GM19467 (cell line): Measurements from ENCODE around the gene KHDRBS2.
A peak's percentile ranks its signal among the peaks of the same experiment; 100 is the strongest.
"Not testable (repeated sequence)": the region's sequence is repeated elsewhere in the genome, so short reads cannot be mapped to it uniquely, and the experiment has no call there.

ENCODE experiments used
- ATAC-seq: cut with Tn5 transposase; IDR thresholded peaks from one replicate; pipeline ENCODE4 v1.9.1; 2021; ENCODE audit warnings: mild to moderate bottlenecking, moderate library complexity; ENCODE audit not compliant: unreplicated experiment

KHDRBS2 gene

DNA sequence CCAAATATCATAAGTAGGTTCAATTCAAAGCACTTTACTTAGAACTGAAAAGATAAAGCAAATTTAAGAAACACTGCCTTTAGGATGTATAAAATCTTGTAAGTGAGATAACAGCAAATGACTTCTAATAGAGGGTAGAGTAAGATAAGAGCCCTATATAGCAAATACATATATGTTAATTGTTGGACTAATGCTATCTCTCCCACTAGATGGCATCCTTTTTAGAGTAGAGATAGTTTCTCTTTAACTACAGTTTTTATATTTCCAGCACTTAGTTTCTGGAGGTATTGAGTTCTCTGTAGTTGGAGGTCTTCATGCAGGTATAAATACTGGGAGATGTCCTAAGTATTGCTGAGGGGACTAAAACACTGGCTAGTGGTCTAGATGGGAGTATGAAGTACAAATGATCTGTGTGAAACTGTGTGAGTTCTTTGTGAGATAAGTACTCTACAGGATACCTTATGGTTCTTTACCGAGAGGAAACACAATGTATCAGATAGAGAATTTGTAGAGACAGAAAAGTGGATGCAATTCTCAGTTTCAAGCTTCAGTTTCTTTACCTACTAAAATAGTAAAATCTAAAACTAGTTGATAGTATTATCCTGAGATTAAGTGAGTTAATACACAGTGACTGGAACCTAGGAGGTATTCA, 399.3 kb downstream of the KHDRBS2 start:
- no peak for ATAC-seq

GRCh38 chr6:61869632-61870400, 416.2 kb downstream of the KHDRBS2 start:
- ATAC-seq, result no peak

DNA sequence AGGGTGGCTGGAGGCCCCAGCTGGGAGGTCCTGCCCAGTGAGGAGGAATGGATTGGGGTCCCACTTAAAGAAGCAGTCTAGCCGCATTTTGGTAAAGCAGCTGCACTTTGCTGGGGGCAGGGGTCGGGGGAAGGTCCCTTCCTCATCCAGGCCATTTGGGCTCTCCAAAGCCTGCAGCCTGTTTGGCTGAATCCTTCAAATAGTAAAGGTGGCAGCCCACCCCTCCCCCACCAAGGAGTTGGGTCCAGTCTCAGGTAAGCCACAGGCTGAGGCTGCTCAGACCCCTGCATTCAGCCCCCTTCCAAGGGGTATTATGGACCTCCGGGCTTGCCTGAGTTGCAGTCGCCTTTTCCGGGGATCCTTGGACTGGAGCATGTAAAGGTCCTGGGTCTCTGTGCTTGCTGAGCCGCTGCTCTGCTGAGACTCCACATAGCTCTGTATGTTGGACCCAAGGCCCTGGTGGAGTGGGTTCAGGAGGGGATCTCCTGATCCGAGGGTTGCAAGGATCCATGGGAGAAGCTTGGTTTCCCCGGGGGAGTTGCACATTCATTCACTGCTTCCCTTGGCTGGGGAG, 417.4 kb downstream of the KHDRBS2 start:
- ATAC-seq, result no peak

DNA sequence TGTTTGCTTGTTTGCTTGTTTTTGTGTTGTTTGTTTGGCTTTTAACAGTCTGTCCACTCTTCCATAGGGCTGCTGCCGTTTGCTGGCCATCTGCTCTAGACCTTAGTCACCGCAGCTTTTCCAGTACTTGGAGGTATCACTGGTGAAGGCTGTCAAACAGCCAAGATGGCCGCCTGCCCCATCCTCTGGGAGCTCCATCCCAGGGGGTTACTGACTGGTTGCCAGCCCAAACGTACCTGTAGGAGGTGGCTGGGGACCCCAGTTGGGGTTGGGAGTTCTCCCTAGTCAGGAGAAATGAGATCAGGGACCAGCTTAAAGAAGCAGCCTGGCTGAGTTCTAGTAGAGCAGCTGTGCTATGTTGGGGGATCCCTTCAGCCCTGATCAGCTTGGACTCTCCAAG, 418.4 kb downstream of the KHDRBS2 start:
- no peak for ATAC-seq

DNA sequence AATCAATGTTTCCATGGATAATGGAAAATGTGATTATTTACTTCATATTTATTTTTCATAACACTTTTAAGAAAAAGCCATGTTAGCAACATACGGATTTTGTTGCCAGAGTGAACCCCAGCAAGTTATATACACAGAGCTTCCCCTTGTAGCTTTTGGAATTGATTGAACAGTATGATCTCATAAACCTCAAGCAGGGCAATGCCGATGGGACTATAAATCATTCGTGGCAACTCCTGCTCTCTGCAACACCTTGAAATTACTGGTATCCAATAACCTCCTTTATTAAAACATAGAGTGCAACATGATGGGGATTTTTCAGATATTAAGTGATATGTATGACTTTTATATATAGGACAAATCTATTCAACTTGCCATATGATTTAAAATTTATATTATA, 428.5 kb downstream of the KHDRBS2 start:
- no peak for ATAC-seq

DNA sequence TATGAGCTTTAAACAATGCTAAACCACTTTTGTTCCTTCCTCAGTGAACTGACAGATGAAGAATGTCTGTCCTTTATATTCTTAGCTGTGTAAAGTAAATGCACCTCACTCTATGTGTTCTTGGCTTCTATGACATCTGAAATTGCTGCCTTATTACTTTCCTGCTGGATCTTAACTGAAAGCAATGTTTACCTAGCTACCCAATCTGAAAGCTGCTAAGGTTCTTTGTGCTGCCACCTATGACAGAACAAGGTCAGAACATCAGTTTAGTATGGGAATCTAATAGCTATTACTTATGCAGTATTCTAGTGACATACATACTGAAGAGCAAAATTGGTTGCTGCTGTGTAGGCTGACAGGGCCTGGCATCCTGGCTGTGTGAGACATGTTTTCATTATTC, 444.1 kb downstream of the KHDRBS2 start:
- ATAC-seq, result no peak

GRCh38 chr6:61835237-61835636, 450.8 kb downstream of the KHDRBS2 start:
- ATAC-seq, result no peak

DNA sequence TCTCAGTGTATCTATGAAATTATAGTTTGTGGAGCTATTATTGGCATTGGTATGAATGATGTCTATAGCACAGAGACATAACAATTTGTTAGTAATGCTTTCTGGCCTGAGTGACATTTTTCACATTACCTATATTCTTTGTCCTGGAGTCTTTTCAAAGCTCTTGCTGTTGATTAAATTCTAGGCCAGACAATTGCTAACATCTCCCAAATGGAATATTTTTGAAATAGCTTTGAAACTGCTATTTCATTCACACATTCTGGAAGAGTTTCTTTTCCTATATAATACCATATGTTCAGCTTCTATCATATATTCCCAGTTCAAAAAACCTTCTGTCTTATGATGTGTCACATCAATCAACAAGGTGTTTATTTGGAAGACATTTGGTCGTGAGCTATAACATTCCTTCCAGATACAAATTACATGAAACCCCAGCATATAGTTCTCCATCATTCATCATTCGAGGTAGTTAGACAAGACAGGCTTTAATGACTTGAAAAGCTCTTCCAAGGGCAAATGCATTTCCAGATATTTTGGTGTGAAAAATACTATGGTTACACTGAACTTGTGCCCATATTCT, 452.8 kb downstream of the KHDRBS2 start:
- no peak for ATAC-seq

DNA sequence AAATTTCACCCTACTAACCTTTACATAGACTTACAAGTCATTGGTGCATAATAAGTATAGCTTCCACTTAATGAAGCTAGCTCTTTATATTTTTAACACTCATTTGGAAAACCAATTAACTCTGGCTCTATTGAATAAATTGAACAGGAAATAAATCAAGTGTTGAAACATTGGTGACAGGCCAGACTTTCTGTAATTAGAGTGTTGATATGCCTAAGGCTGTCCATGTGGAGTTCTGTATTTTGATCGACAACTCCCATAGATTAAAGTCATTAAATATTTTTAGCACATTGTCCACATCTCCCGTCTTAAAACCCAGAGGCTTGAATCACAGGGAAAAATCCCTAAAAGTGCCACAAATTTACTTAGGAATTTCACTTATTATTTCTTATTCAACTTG, 468.3 kb downstream of the KHDRBS2 start:
- ATAC-seq, result no peak

DNA sequence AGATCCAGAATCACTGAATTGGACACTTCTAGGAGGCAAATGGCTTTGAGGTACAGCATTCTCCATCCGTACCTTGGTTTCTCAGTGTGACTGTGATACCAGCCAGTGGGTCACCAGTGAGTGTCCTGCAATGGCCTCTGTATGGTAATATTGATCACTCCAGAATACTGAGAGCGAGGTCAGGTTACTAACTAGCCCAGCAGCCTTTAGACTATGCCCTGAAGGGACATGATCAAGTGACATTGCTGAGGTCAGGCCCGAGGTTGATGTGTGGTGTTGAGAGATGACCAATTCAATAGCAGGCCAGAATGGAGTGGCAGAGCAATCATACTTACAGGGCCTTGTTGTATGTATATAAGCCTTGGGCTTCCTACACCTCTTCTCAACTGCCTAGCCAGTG, 476.0 kb downstream of the KHDRBS2 start:
- no peak for ATAC-seq

GRCh38 chr6:61809004-61809595, 476.9 kb downstream of the KHDRBS2 start:
- ATAC-seq, result peak; percentile 72

- no peak for ATAC-seq
Measured at GRCh38 chr6:61787998-61788397, 498.0 kb downstream of the KHDRBS2 start.

DNA sequence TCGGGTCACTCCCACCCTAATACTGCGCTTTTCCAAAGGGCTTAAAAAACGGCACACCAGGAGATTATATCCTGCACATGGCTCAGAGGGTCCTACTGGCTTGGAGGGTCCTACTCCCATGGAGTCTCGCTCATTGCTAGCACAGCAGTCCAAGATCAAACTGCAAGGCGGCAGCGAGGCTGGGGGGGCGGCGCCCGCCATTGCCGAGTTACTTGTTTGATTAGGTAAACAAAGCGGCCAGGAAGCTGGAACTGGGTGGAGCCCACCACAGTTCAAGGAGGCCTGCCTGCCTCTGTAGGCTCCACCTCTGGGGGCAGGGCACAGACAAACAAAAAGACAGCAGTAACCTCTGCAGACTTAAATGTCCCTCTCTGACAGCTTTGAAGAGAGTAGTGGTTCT, 516.6 kb downstream of the KHDRBS2 start:
- ATAC-seq, result not testable (repeated sequence)

DNA sequence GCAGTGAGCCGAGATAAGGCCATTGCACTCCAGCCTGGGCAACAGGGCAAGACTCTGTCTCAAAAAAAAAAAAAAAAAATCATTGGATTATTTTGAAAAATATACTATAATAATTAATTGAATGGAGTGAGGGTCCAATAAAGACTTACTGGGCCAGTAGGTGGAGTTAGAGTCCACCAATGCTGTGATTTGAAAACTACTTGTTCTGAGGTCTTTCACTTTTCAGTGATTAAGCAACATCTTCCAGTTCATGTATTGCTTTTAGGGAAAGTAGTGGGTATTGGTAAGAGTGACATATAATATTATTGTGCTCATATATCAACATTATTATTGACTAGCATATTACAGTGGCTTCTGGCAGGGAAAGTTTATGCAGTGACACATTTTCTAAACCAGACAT, 530.3 kb downstream of the KHDRBS2 start:
- ATAC-seq, result no peak

- ATAC-seq, result no peak
Measured at GRCh38 chr6:61751986-61752385, 534.0 kb downstream of the KHDRBS2 start.

GRCh38 chr6:61745994-61746393, 540.0 kb downstream of the KHDRBS2 start:
- no peak for ATAC-seq

DNA sequence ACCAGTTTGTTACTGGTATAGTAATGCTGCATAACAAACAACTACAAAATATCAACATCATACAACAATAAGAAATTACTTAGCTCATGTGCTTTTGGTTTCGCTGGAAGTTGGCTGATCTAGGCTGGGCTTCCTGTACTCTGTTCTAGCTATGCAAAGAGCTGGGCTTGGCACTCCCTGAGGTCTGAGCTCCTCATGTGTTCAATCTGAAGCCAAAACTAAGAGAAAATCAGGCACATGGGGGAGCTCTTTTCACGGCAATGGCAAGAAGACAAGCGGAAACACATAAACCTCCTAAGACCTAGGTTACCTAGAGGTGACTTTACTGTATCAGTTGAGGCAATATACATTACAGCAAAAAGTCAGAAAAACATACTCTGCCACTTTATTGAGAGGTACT, 574.2 kb downstream of the KHDRBS2 start:
- no peak for ATAC-seq

DNA sequence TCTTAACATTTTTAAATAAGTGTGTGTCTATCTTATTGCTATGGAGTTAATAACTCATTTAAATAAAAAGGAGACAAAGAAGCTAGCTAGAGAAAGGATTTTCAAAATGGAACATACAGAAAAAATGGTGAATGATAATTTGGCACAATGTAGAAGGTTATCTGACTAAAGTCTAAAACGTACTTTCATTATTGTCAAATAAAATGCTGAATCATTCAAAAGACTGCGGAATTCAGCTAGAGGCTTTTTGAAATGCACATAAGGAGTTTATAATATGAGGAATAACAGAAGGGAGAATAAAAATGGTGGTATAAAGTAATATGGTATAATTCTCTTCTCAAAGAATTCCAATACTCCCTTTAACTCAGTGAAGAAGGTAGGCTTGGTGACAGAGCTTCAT, 597.9 kb downstream of the KHDRBS2 start:
- ATAC-seq, result no peak

- ATAC-seq, result no peak
Measured at GRCh38 chr6:61682562-61682961, 603.5 kb downstream of the KHDRBS2 start.

GRCh38 chr6:61679625-61680024, 606.4 kb downstream of the KHDRBS2 start:
- no peak for ATAC-seq

DNA sequence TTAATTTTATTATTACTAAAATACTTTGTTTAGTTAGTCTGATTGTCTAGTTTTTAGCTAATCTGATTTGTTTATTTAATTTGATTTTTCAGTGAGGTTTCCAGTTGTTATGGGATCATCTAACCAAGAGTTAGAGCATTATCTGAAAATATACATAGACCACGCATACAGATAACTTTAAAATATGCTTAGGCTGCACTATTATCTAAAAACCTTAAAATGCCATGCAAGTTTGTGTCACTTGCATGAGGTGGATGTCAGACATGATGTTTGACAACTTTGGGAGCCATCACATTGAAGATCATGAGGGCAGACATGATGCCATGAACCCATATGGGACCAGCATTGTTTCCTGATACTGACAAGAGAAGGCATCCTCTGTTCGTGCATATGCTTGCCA, 610.3 kb downstream of the KHDRBS2 start:
- ATAC-seq, result no peak

DNA sequence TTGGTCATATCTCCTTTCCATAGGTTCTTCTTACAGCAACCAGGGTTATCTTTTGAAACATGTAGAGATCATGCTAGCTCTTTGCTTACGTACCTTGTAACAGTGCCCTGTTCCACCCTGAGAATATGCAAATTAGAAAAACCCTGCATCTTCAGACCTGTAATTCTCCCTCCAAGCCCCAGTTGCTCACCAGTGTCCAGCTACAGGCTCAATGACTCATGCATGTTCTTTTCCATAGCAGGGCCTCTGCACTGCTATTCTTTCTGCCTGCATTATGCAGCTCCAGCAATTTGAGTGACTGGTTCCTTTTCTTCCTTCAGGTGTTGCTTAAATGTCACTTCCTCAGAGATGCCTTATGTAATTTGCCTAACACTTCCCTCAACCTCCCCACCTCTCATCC, 636.2 kb downstream of the KHDRBS2 start:
- no peak for ATAC-seq
